H1 (cell line): ENCODE measurements around the gene PTPN1. TPM values are rescaled to one million over a fixed set of nuclear protein-coding genes. Genes with fewer than 3 reads are reported as not detected.

ENCODE experiments used
- CTCF ChIA-PET: fragments of 300-600 bp; sonication (Branson Sonifier 250); formaldehyde crosslinking; loops from one replicate; lab custom pipeline; 2021; ENCODE audit not compliant: partially characterized antibody; lab: Charles Lee
- POLR2A ChIA-PET: fragments of 300-600 bp; sonication (Branson Sonifier 250); formaldehyde crosslinking; loops from one replicate; lab custom pipeline; 2021; ENCODE audit warnings: inconsistent platforms; ENCODE audit not compliant: partially characterized antibody; lab: Charles Lee
- DNase-seq, 2 experiments: peaks; one replicate each; pipeline versions ENCODE4 v3.0.0 to v3.0.0-alpha.2; 2010 to 2022; ENCODE audit warnings: low spot score in 2 of 2, low read depth in 1 of 2, mixed read lengths in 1 of 2
- FAIRE-seq: peaks from 2 replicates; lab custom pipeline; 2011; peaks lifted over from hg19 to GRCh38; lab: Jason Lieb, UNC
- H2AFZ ChIP-seq: 2 replicates; pipeline ENCODE4 v1.8.1; 2012; ENCODE audit warnings: low read length, inconsistent platforms
- H2AK5ac ChIP-seq: 2 replicates; pipeline ENCODE4 v1.6.1; 2013; ENCODE audit warnings: low read depth, low read length
- H2BK120ac ChIP-seq: replicated peaks from 2 replicates; pipeline ENCODE3; 2013; ENCODE audit warnings: low read depth, low read length, inconsistent platforms
- H2BK12ac ChIP-seq: 2 replicates; pipeline ENCODE4 v1.6.1; 2013; ENCODE audit warnings: low read depth, low read length
- H2BK15ac ChIP-seq: 2 replicates; pipeline ENCODE4 v1.6.1; 2013; ENCODE audit warnings: low read length
- H2BK20ac ChIP-seq: 2 replicates; pipeline ENCODE4 v1.6.1; 2013; ENCODE audit warnings: low read length
- H2BK5ac ChIP-seq: 2 replicates; pipeline ENCODE4 v1.6.1; 2013; ENCODE audit warnings: low read depth, low read length
- H3K14ac ChIP-seq: 2 replicates; pipeline ENCODE4 v1.6.1; 2013; ENCODE audit warnings: inconsistent platforms; ENCODE audit not compliant: insufficient read length
- H3K18ac ChIP-seq: 2 replicates; pipeline ENCODE4 v1.6.1; 2013; ENCODE audit warnings: low read length; ENCODE audit errors: extremely low read depth
- H3K23ac ChIP-seq: 2 replicates; pipeline ENCODE4 v1.6.1; 2013; ENCODE audit warnings: inconsistent platforms; ENCODE audit not compliant: insufficient read length
- H3K23me2 ChIP-seq: 2 replicates; pipeline ENCODE4 v1.6.1; 2013; ENCODE audit warnings: low read depth, low read length
- H3K27ac ChIP-seq: 2 replicates; pipeline ENCODE4 v1.6.1; 2011; ENCODE audit warnings: low read depth, low read length, inconsistent platforms
- H3K27me3 ChIP-seq, 4 experiments: replicated peaks in 1 of 4; 1 replicate in 1 of 4; 2 replicates in 3 of 4; pipeline versions ENCODE4 v1.6.1 to v1.8.1; 2011 to 2013; ENCODE audit warnings: low read length in 3 of 4, mild to moderate bottlenecking in 3 of 4, inconsistent platforms in 2 of 4, mixed read lengths in 2 of 4, moderate library complexity in 1 of 4; ENCODE audit not compliant: control insufficient read depth in 3 of 4, insufficient read depth in 3 of 4; ENCODE audit errors: extremely low read depth in 1 of 4
- H3K36me3 ChIP-seq, 4 experiments: 2 replicates each; pipeline versions ENCODE4 v1.6.1 to v1.8.1; 2011 to 2013; ENCODE audit warnings: mild to moderate bottlenecking in 4 of 4, low read length in 3 of 4, moderate library complexity in 2 of 4, control low read depth in 1 of 4, inconsistent platforms in 1 of 4; ENCODE audit not compliant: insufficient read depth in 4 of 4, control insufficient read depth in 2 of 4
- H3K4ac ChIP-seq: replicated peaks from 2 replicates; pipeline ENCODE3; 2013; ENCODE audit warnings: low read length, low read depth, mixed read lengths, inconsistent platforms; ENCODE audit not compliant: insufficient read length
- H3K4me1 ChIP-seq, 4 experiments: replicated peaks in 1 of 4; 1 replicate in 1 of 4; 2 replicates in 3 of 4; pipeline versions ENCODE4 v1.6.1 to v1.8.1; 2011 to 2013; ENCODE audit warnings: low read length in 3 of 4, inconsistent platforms in 2 of 4, mixed read lengths in 1 of 4; ENCODE audit not compliant: insufficient read depth in 4 of 4, control insufficient read depth in 3 of 4
- H3K4me2 ChIP-seq, 2 experiments: 2 replicates each; pipeline versions ENCODE4 v1.6.1 to v1.8.1; 2011 to 2013; ENCODE audit warnings: low read depth in 2 of 2, low read length in 2 of 2, control low read depth in 1 of 2, inconsistent platforms in 1 of 2, mild to moderate bottlenecking in 1 of 2; ENCODE audit not compliant: insufficient read depth in 1 of 2
- H3K4me3 ChIP-seq, 4 experiments: fragments of 200-600, 300-600 bp in 1 of 4; sonication (generic), shearing (Covaris generic), sonication (Bioruptor Twin) in 1 of 4; 2 replicates each; pipeline versions ENCODE4 v1.5.1 to v1.8.1; 2011 to 2016; ENCODE audit warnings: low read length in 4 of 4, low read depth in 3 of 4, control low read depth in 2 of 4, inconsistent platforms in 2 of 4, mild to moderate bottlenecking in 2 of 4, mixed read lengths in 1 of 4, moderate library complexity in 1 of 4; ENCODE audit not compliant: insufficient read depth in 2 of 4; ENCODE audit errors: extremely low read depth in 1 of 4
- H3K56ac ChIP-seq: replicated peaks from 2 replicates; pipeline ENCODE3; 2013; ENCODE audit warnings: low read depth, mild to moderate bottlenecking, mixed read lengths, low read length, inconsistent platforms; ENCODE audit not compliant: insufficient read length
- H3K79me1 ChIP-seq: 2 replicates; pipeline ENCODE4 v1.6.1; 2013; ENCODE audit warnings: low read depth, low read length, control low read depth
- H3K79me2 ChIP-seq, 2 experiments: 2 replicates each; pipeline versions ENCODE4 v1.6.1 to v1.8.1; 2012 to 2013; ENCODE audit warnings: low read length in 2 of 2, mild to moderate bottlenecking in 2 of 2, inconsistent platforms in 1 of 2; ENCODE audit not compliant: insufficient read depth in 2 of 2, control insufficient read depth in 1 of 2
- H3K9ac ChIP-seq, 4 experiments: replicated peaks in 1 of 4; 1 replicate in 1 of 4; 2 replicates in 3 of 4; pipeline versions ENCODE4 v1.6.1 to v1.8.1; 2011 to 2013; ENCODE audit warnings: low read depth in 3 of 4, low read length in 3 of 4, control low read depth in 2 of 4, mild to moderate bottlenecking in 2 of 4, moderate library complexity in 2 of 4, inconsistent platforms in 1 of 4; ENCODE audit errors: extremely low read depth in 1 of 4
- H3K9me3 ChIP-seq, 2 experiments: 2 replicates each; pipeline versions ENCODE4 v1.6.1 to v1.8.1; 2012 to 2013; ENCODE audit warnings: mild to moderate bottlenecking in 2 of 2, moderate library complexity in 2 of 2, control low read depth in 1 of 2, inconsistent platforms in 1 of 2, low read depth in 1 of 2, low read length in 1 of 2, mixed read lengths in 1 of 2; ENCODE audit not compliant: insufficient read depth in 2 of 2
- H4K20me1 ChIP-seq, 2 experiments: replicated peaks in 1 of 2; 2 replicates each; pipeline versions ENCODE3 to v1.8.1; 2011 to 2013; ENCODE audit warnings: inconsistent platforms in 2 of 2, low read length in 2 of 2, mild to moderate bottlenecking in 1 of 2; ENCODE audit not compliant: insufficient read depth in 2 of 2, control insufficient read depth in 1 of 2
- H4K5ac ChIP-seq: 2 replicates; pipeline ENCODE4 v1.6.1; 2013; ENCODE audit warnings: low read length, low read depth, mixed read lengths, inconsistent platforms; ENCODE audit not compliant: insufficient read length
- H4K8ac ChIP-seq: 2 replicates; pipeline ENCODE4 v1.8.0; 2013; ENCODE audit warnings: mild to moderate bottlenecking, moderate library complexity, low read length, inconsistent platforms; ENCODE audit not compliant: insufficient read depth; ENCODE audit errors: extremely low read depth
- H4K91ac ChIP-seq: replicated peaks from 2 replicates; pipeline ENCODE3; 2013; ENCODE audit warnings: low read length, mixed read lengths, inconsistent platforms; ENCODE audit not compliant: insufficient read length
- BACH1 ChIP-seq: IDR thresholded peaks from 2 replicates; pipeline ENCODE4 v1.6.1; 2012; ENCODE audit warnings: low read length, improper control_type of control experiment
- RAD21 ChIP-seq, 2 experiments: IDR thresholded peaks in 1 of 2; conservative IDR thresholded peaks in 1 of 2; 2 replicates each; pipeline ENCODE4 v1.6.1; 2011; ENCODE audit warnings: low read depth in 2 of 2, low read length in 2 of 2, improper control_type of control experiment in 1 of 2, inconsistent platforms in 1 of 2, mild to moderate bottlenecking in 1 of 2, moderate library complexity in 1 of 2
- TAF7 ChIP-seq: optimal IDR thresholded peaks from 2 replicates; pipeline ENCODE3; 2011; ENCODE audit warnings: low read depth, mild to moderate bottlenecking, inconsistent platforms, low read length, moderate library complexity, borderline replicate concordance
- TEAD4 ChIP-seq: IDR thresholded peaks from 2 replicates; pipeline ENCODE4 v1.6.1; 2012; ENCODE audit warnings: low read depth, low read length, inconsistent platforms, mixed read lengths
- WGBS, 2 experiments: shearing (Covaris generic) in 1 of 2; methylation state at CpG; one replicate each; pipeline versions ENCODE4 v1.1.6 to v1.1.7; 2013 to 2015; ENCODE audit warnings: low lambda C conversion rate in 2 of 2, mixed read lengths in 2 of 2, inconsistent platforms in 1 of 2, low coverage in 1 of 2, missing lambda C conversion rate in 1 of 2; ENCODE audit not compliant: insufficient replicate concordance in 2 of 2, insufficient coverage in 1 of 2, insufficient read length in 1 of 2; ENCODE audit errors: extremely low coverage in 1 of 2, missing lambda C conversion rate in 1 of 2; 5-methylcytosine and 5-hydroxymethylcytosine counted together
- polyA plus RNA-seq, 7 experiments: library from polyadenylated mRNA; depleted of rRNA in 3 of 7; stranded (reverse) in 5 of 7; unstranded in 2 of 7; fragments of >200 nt in 5 of 7; fragments of 200-250 nt in 2 of 7; gene quantifications; 1 replicate in 5 of 7; 2 replicates in 1 of 7; 4 replicates in 1 of 7; pipeline versions ENCODE4 v1.2.1 to v1.2.3, GENCODE V29; 2011 to 2013; ENCODE audit warnings: missing spikeins in 2 of 7, mixed read lengths in 2 of 7
- total RNA-seq: library from RNA; stranded (reverse); fragmentation: NEBNext Ultra II Directional; extraction: Animal tissue kit (Norgen Biotek cat#: 25700); gene quantifications from 2 replicates; pipeline ENCODE4 v1.2.1, GENCODE V29; 2021
- TF ChIP-seq, protein P1 (sequence below), 3 experiments: IDR thresholded peaks; 1 replicate in 2 of 3; 2 replicates in 1 of 3; pipeline versions ENCODE4 v1.5.1 to v1.6.1; 2011; ENCODE audit warnings: low read length in 3 of 3, mild to moderate bottlenecking in 3 of 3, inconsistent platforms in 2 of 3, low read depth in 1 of 3, moderate library complexity in 1 of 3; ENCODE audit not compliant: insufficient read depth in 1 of 3; ENCODE audit errors: control extremely low read depth in 1 of 3

PTPN1 gene
- total and polyA plus RNA-seq, 2 of the 8 experiments (the other 6 are each of a cell fraction or from before 2014, with no cell fraction given): 18.6 to 32.1 TPM

DNA sequence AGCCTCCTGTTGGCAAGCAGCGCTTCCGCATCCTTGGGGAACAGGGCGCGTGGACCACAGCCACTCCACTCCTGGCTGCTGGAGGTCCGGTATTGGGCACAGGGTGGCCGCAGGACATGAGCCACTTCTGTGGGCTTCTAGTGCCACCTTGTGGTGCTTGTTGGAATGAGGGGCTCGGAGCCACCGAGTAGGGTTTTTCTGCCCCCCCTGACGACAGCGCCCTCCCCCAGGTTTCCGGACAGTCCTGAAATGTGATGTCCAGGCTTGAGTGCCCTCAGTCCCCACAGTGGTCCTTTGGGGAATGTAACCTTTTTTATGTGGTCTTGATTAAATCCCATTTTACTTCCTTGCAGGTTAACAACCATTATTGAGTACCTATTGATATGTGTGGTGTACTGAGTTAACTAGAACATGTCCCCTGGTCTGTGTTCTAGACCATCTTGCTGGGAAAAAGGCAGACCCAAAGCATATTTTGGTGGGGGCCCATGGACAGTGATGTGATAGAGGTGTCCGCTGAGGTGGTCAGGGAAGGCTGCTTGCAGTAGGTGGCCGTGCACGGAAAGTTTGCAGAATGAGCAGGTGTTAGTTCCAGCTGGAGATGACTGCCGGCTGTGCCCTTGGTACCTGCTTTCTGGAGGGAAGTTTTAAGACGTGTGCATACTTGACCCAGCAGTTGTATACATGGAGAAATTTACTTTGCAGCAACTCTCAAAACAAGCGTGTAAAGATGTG, 70.0 kb downstream of the PTPN1 start:
- Histone ChIP-seq H3K9ac (no peak overlapping the region), H3K79me1 (no peaks in the 10 kb centered on the region; the same call in 1 of the 2 replicates), H3K14ac (no peak overlapping the region), H3K4me1 (no peaks in the 10 kb centered on the region), H3K18ac (no peak overlapping the region), H2AFZ (no peak overlapping the region), H2BK20ac (no peak overlapping the region), H3K79me2 (no peaks in the 10 kb centered on the region), H4K5ac (no peak overlapping the region), H3K56ac (no peak overlapping the region), H3K9me3 (no peaks in the 10 kb centered on the region), H2BK5ac (no peak overlapping the region), H2BK120ac (no peak overlapping the region), H3K4me2 (no peak overlapping the region), H4K20me1 (peaks cover 4 to 5% of the 10 kb centered on the region in 2 experiments), H3K4me3 (no peak overlapping the region), H3K4ac (no peak overlapping the region), H3K23ac (no peak overlapping the region), H2BK15ac (no peak overlapping the region), H2BK12ac (no peak overlapping the region), H3K36me3 (peaks cover 11 to 33% (median 21%) of the 10 kb centered on the region in 4 experiments; a peak in 7 of 8 replicates)
- POLR2A ChIA-PET: no interaction called here
- 65% methylated on average over 17 of the region's 17 CpGs; no CpG with 5 or more reads in 1 of the 2 experiments for WGBS, 2 experiments
- TF ChIP-seq TAF7 (no peak), BACH1 (no peak), TEAD4 (0 out of 2 replicates have a peak, but pooled peaks have one; percentile 25), RAD21 (IDR thresholded peaks at IDR 0.05 in 1 of 2, conservative IDR thresholded peaks at IDR 0.05 in 1 of 2; ENCODE audit: low read depth in 2 of 2, low read length in 2 of 2) (peak; percentile 87 to 88)
- TF ChIP-seq, protein P1, sequence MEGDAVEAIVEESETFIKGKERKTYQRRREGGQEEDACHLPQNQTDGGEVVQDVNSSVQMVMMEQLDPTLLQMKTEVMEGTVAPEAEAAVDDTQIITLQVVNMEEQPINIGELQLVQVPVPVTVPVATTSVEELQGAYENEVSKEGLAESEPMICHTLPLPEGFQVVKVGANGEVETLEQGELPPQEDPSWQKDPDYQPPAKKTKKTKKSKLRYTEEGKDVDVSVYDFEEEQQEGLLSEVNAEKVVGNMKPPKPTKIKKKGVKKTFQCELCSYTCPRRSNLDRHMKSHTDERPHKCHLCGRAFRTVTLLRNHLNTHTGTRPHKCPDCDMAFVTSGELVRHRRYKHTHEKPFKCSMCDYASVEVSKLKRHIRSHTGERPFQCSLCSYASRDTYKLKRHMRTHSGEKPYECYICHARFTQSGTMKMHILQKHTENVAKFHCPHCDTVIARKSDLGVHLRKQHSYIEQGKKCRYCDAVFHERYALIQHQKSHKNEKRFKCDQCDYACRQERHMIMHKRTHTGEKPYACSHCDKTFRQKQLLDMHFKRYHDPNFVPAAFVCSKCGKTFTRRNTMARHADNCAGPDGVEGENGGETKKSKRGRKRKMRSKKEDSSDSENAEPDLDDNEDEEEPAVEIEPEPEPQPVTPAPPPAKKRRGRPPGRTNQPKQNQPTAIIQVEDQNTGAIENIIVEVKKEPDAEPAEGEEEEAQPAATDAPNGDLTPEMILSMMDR (IDR thresholded peaks at IDR 0.05; ENCODE audit: control extremely low read depth in 1 of 3, insufficient read depth in 1 of 3, low read depth in 1 of 3, low read length in 3 of 3): peak; percentile 79 to 89 (median 86)
- TF ChIP-seq, all 59 proteins: peak for 3
- Histone ChIP-seq H3K23me2 (no peaks in the 10 kb centered on the region), H4K91ac (no peak overlapping the region), H4K8ac (no peak overlapping the region), H2AK5ac (no peak overlapping the region), H3K27me3 (no peaks in the 10 kb centered on the region), H3K27ac (no peak overlapping the region)
- DNase-seq (peak in 1 of 2 experiments; percentile 91), FAIRE-seq (no peak)
- CTCF ChIA-PET: interaction anchor here (0.8 to 2.1 kb wide), 25 partner anchors 8 to 394 kb away, joined by 3 to 12 read pairs (median 3); no protein-coding TSS in a partner anchor
